ENCODE measurements around the gene CDH6.

CDH6 gene

DNA sequence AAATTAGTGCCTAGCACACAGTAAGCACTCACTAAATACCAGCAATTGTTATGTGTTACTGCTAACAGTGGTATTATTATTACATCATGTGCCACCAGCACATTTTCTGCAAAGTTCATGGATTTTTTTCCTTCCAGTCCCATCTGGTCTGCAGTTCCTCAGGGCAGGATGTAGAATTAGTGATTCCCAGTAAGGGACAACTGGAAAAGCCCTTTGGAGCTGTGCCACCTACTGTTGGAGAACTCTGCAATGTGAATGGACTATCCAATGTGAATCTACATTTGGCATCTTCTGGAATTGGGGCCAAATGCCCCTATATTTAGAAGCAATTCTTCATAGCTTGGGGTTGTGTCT lies 154.0 kb downstream of the CDH6 start:
- Histone ChIP-seq H3K4me2 (no peak overlapping the region), H3K9ac (no peak overlapping the region), H2AFZ (ENCODE audit: low read depth) (no peak overlapping the region), H3K4me1 (ENCODE audit: low read depth, poor library complexity, severe bottlenecking) (no peaks in the 10 kb centered on the region), H3K4me3 (IDR thresholded peaks at IDR 0.05; ENCODE audit: insufficient read depth, low read depth, low read length) (no peak overlapping the region), H4K20me1 (ENCODE audit: insufficient read depth) (no peaks in the 10 kb centered on the region), H3K79me2 (ENCODE audit: insufficient read depth, low read depth) (no peaks in the 10 kb centered on the region), H3K27ac (no peak overlapping the region), H3K27me3 (ENCODE audit: insufficient read depth, low read depth) (no peaks in the 10 kb centered on the region), H3K36me3 (ENCODE audit: insufficient read depth) (no peaks in the 10 kb centered on the region)
- TF ChIP-seq, protein P1, sequence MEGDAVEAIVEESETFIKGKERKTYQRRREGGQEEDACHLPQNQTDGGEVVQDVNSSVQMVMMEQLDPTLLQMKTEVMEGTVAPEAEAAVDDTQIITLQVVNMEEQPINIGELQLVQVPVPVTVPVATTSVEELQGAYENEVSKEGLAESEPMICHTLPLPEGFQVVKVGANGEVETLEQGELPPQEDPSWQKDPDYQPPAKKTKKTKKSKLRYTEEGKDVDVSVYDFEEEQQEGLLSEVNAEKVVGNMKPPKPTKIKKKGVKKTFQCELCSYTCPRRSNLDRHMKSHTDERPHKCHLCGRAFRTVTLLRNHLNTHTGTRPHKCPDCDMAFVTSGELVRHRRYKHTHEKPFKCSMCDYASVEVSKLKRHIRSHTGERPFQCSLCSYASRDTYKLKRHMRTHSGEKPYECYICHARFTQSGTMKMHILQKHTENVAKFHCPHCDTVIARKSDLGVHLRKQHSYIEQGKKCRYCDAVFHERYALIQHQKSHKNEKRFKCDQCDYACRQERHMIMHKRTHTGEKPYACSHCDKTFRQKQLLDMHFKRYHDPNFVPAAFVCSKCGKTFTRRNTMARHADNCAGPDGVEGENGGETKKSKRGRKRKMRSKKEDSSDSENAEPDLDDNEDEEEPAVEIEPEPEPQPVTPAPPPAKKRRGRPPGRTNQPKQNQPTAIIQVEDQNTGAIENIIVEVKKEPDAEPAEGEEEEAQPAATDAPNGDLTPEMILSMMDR (conservative IDR thresholded peaks at IDR 0.05; ENCODE audit: low read depth, low read length): no peak

GRCh38 chr5:31350395-31350794 lies 156.9 kb downstream of the CDH6 start:
- H4K20me1 ChIP-seq (ENCODE audit: insufficient read depth): no peaks in the 10 kb centered on the region
- H3K27me3 ChIP-seq (ENCODE audit: insufficient read depth, low read depth): no peaks in the 10 kb centered on the region
- no peak overlapping the region for H3K27ac ChIP-seq
- H3K4me1 ChIP-seq (ENCODE audit: low read depth, poor library complexity, severe bottlenecking): no peaks in the 10 kb centered on the region
- H3K9ac ChIP-seq: no peak overlapping the region
- no peak overlapping the region for H2AFZ ChIP-seq (ENCODE audit: low read depth)
- H3K36me3 ChIP-seq (ENCODE audit: insufficient read depth): no peaks in the 10 kb centered on the region
- no peak overlapping the region for H3K4me3 ChIP-seq (IDR thresholded peaks at IDR 0.05; ENCODE audit: insufficient read depth, low read depth, low read length)
- H3K4me2 ChIP-seq: no peak overlapping the region
- no peaks in the 10 kb centered on the region for H3K79me2 ChIP-seq (ENCODE audit: insufficient read depth, low read depth)
- TF ChIP-seq, protein P1 (conservative IDR thresholded peaks at IDR 0.05; ENCODE audit: low read depth, low read length): no peak

DNA sequence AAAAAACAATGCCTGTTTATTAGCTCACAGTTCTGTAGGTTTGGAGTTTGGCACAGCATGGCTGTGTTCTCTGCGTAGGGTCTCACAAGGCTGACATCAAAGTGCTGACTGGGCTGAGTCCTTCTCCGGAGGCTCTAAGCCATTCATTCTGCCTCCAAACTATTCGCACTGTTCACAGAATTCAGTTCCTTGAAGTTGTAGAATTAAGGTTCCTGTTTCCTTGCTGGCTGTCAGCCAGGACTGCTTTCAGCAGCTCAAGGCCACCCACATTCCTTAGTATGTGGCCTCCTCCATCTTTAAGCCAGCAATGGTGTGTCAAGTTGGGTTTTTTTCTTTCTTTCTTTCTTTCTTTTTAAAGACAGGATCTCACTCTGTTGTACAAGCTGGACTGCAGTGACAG lies 161.9 kb downstream of the CDH6 start:
- Histone ChIP-seq H3K4me2 (no peak overlapping the region), H3K79me2 (ENCODE audit: insufficient read depth, low read depth) (no peaks in the 10 kb centered on the region), H4K20me1 (ENCODE audit: insufficient read depth) (no peaks in the 10 kb centered on the region), H3K4me1 (ENCODE audit: low read depth, poor library complexity, severe bottlenecking) (no peaks in the 10 kb centered on the region), H3K27me3 (ENCODE audit: insufficient read depth, low read depth) (no peaks in the 10 kb centered on the region), H3K36me3 (ENCODE audit: insufficient read depth) (no peaks in the 10 kb centered on the region), H3K4me3 (IDR thresholded peaks at IDR 0.05; ENCODE audit: insufficient read depth, low read depth, low read length) (no peak overlapping the region), H3K27ac (no peak overlapping the region), H3K9ac (no peak overlapping the region), H2AFZ (ENCODE audit: low read depth) (no peak overlapping the region)
- TF ChIP-seq, protein P1 (conservative IDR thresholded peaks at IDR 0.05; ENCODE audit: low read depth, low read length): no peak

DNA sequence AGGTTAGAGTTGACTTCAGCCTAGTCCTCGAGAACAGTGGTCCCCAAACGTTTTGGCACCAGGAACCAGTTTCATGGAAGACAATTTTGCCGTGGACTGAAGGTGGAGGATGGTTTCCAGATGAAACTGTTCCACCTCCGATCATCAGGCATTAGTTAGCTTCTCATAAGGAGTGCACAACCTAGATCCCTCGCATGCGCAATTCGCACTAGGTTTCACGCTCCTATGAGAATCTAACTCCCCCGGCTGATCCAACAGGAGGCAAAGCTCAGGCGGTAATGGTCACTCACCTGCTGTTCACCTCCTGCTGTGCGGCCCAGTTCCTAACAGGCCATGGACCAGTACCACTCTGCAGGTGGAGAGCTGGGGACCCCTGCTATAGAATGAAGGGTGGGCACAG lies 163.6 kb downstream of the CDH6 start:
- Histone ChIP-seq H3K36me3 (ENCODE audit: insufficient read depth) (no peaks in the 10 kb centered on the region), H3K4me1 (ENCODE audit: low read depth, poor library complexity, severe bottlenecking) (no peaks in the 10 kb centered on the region), H3K9ac (no peak overlapping the region), H2AFZ (ENCODE audit: low read depth) (no peak overlapping the region), H3K27me3 (ENCODE audit: insufficient read depth, low read depth) (no peaks in the 10 kb centered on the region), H3K4me2 (no peak overlapping the region), H3K27ac (no peak overlapping the region), H4K20me1 (ENCODE audit: insufficient read depth) (no peaks in the 10 kb centered on the region), H3K79me2 (ENCODE audit: insufficient read depth, low read depth) (no peaks in the 10 kb centered on the region), H3K4me3 (IDR thresholded peaks at IDR 0.05; ENCODE audit: insufficient read depth, low read depth, low read length) (no peak overlapping the region)
- TF ChIP-seq, protein P1 (conservative IDR thresholded peaks at IDR 0.05; ENCODE audit: low read depth, low read length): no peak

DNA sequence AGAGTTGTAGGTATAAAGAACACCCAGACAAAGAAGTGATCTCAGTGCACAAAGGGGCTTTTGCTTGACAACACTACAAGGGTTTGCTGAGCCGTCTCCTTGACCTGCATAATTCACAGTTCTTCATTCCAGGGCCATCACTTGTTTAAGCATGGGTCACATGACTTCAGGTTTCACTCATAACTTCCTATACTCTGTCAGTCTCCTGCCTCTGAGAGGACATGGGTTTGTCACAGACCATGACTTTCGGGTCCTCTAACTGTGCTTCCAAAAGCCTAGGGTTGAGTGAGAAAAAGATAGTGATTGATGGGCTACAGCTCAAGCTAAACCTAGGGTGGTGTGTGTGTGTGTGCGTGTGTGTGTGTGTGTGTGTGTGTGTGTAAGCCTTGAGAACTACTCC lies 166.4 kb downstream of the CDH6 start:
- TF ChIP-seq, protein P1 (conservative IDR thresholded peaks at IDR 0.05; ENCODE audit: low read depth, low read length): no peak
- H3K79me2 ChIP-seq (ENCODE audit: insufficient read depth, low read depth): no peaks in the 10 kb centered on the region
- H3K27me3 ChIP-seq (ENCODE audit: insufficient read depth, low read depth): no peaks in the 10 kb centered on the region
- H3K27ac ChIP-seq: no peak overlapping the region
- H3K4me2 ChIP-seq: no peak overlapping the region
- H3K9ac ChIP-seq: no peak overlapping the region
- no peak overlapping the region for H3K4me3 ChIP-seq (IDR thresholded peaks at IDR 0.05; ENCODE audit: insufficient read depth, low read depth, low read length)
- no peaks in the 10 kb centered on the region for H3K36me3 ChIP-seq (ENCODE audit: insufficient read depth)
- no peaks in the 10 kb centered on the region for H4K20me1 ChIP-seq (ENCODE audit: insufficient read depth)
- no peaks in the 10 kb centered on the region for H3K4me1 ChIP-seq (ENCODE audit: low read depth, poor library complexity, severe bottlenecking)
- no peak overlapping the region for H2AFZ ChIP-seq (ENCODE audit: low read depth)
